SU-DHL-6 (cell line): ENCODE data around the gene RCAN3.

ENCODE experiments used
- EZH2phosphoT487 ChIP-seq: fragments of 200-600 bp; sonication (generic), shearing (Covaris generic); conservative IDR thresholded peaks from 2 replicates; pipeline ENCODE4 v1.6.1; 2018; ENCODE audit warnings: mild to moderate bottlenecking, antibody characterized with exemption, low read length, moderate library complexity, mixed read lengths
- TF ChIP-seq, protein P1 (sequence below): fragments of 200-600 bp; sonication (generic); IDR thresholded peaks from one replicate; pipeline ENCODE4 v1.5.1; 2017; ENCODE audit warnings: antibody characterized with exemption, mild to moderate bottlenecking, low read length, moderate library complexity; ENCODE audit not compliant: insufficient read depth, poor library complexity, severe bottlenecking

DNA sequence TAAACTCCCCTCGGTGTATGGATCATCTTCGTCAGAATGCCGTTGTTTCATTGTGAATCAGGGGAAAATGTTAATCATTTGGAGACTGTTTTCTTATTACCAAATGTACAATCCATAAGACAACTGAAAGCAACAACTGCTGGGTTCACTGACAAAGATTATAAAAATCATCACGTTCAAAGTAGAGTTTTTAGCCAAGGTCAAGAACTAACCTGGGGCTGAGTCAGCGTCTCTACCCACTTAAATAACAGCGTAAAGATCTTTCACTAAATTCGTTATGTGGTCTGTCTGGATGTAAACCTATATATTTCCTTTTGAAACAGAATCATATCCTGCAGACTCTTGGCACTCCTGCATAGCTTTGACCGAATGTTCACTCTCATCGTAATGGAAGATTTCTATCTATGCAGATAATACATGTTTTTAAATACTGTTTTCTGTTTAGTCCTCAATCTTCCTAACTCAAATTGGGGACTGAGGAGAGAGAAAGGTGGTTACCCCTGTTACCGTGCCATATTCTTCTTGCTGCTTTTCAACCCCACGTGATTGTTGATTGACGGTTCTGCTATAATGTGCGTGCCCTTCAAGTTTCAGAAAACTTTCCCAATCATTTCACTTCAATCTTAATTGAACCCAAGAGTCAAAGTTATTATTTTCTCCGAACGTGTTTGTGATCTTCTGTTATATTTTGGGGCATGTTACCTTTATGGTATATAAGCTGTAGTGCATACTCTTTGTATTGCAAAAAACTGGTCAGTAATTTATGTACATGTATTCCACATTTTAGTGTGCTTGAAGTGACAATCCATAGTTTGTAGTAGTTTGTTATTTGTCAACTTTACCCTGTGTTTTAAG, 37.6 kb downstream of the RCAN3 start:
- TF ChIP-seq, protein P1, sequence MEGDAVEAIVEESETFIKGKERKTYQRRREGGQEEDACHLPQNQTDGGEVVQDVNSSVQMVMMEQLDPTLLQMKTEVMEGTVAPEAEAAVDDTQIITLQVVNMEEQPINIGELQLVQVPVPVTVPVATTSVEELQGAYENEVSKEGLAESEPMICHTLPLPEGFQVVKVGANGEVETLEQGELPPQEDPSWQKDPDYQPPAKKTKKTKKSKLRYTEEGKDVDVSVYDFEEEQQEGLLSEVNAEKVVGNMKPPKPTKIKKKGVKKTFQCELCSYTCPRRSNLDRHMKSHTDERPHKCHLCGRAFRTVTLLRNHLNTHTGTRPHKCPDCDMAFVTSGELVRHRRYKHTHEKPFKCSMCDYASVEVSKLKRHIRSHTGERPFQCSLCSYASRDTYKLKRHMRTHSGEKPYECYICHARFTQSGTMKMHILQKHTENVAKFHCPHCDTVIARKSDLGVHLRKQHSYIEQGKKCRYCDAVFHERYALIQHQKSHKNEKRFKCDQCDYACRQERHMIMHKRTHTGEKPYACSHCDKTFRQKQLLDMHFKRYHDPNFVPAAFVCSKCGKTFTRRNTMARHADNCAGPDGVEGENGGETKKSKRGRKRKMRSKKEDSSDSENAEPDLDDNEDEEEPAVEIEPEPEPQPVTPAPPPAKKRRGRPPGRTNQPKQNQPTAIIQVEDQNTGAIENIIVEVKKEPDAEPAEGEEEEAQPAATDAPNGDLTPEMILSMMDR, result no peak
- no peak for TF ChIP-seq EZH2phosphoT487
